Colonic mucosa (tissue), 4 donors: Measurements from ENCODE around the gene ATP6V0C. TPM values are rescaled to one million over a fixed set of nuclear protein-coding genes. Genes with fewer than 3 reads are reported as not detected.
A peak's percentile ranks its signal among the peaks of the same experiment; 100 is the strongest.
"Not testable (repeated sequence)": the region's sequence is repeated elsewhere in the genome, so short reads cannot be mapped to it uniquely, and the experiment has no call there.

Experiments
- DNase-seq: peaks from one replicate; pipeline ENCODE4 v3.0.0-alpha.2; 2020
- H3K27ac ChIP-seq: fragments of 200-600 bp; one replicate; pipeline ENCODE4 v1.8.0; 2021
- H3K27me3 ChIP-seq: fragments of 200-600 bp; one replicate; pipeline ENCODE4 v1.8.0; 2021
- H3K36me3 ChIP-seq: fragments of 200-600 bp; one replicate; pipeline ENCODE4 v1.8.0; 2021
- H3K4me1 ChIP-seq: fragments of 200-600 bp; one replicate; pipeline ENCODE4 v1.8.0; 2021; ENCODE audit warnings: mild to moderate bottlenecking
- H3K4me3 ChIP-seq: fragments of 200-600 bp; one replicate; pipeline ENCODE4 v1.8.0; 2021
- H3K9ac ChIP-seq, 2 donors: one replicate each; pipeline ENCODE4 v1.7.0; 2013; ENCODE audit warnings: control low read depth in 2 of 2, low read depth in 2 of 2, low read length in 2 of 2
- H3K9me3 ChIP-seq: fragments of 200-600 bp; one replicate; pipeline ENCODE4 v1.8.0; 2021
- CTCF ChIP-seq: fragments of 200-600 bp; IDR thresholded peaks from one replicate; pipeline ENCODE4 v1.8.0; 2022; ENCODE audit warnings: antibody characterized with exemption, mild to moderate bottlenecking
- intact Hi-C: fragments of 100-400 bp; cut with DNase I; formaldehyde crosslinking; loops from one replicate; pipeline ENCODE4 v1.14.1; 2022
- total RNA-seq, 2 donors: library from RNA; stranded (reverse); fragmentation: NEBNext Ultra II Directional in 1 of 2; extraction: Animal tissue kit (Norgen Biotek cat#: 25700) in 1 of 2; gene quantifications; one replicate each; pipeline ENCODE4 v1.2.1, GENCODE V29; 2021
- donor health status: healthy.
- donor health status: DM: no; HTN: no; CAD: no.
- donor health status: DM: no; HTN: no; CAD: no.

The ATP6V0C gene
- total RNA-seq, 2 donors from 2014 or later = 240 to 336 TPM

DNA sequence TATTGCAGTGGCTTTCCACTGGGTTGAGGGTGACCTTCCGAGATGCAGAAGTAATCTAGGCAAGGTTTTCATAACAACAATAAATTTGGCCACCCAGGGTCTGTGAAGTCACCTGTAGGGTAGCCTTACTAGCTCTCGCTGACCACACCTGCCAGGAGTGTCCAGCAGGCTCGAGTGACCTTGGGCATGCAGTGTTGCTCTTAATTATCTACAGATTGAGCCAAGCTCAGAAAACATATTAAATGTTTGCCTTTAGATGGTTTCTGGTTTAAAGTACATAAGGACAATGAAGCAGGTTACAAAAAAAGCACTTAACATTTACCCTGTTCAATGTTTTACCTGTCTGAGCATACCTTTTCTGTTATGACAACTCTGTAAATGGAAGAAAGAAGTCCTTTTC lies 37.0 kb upstream of the ATP6V0C start:
- Histone ChIP-seq H3K9me3 (no peaks in the 10 kb centered on the region), H3K4me1 (peaks cover 13% of the 10 kb centered on the region), H3K4me3 (no peak overlapping the region), H3K27ac (no peak overlapping the region), H3K9ac (no peak overlapping the region), H3K27me3 (peaks cover 19% of the 10 kb centered on the region), H3K36me3 (no peaks in the 10 kb centered on the region)
- no peak for TF ChIP-seq CTCF
- intact Hi-C loops = no loop called here
- DNase-seq = no peak

DNA sequence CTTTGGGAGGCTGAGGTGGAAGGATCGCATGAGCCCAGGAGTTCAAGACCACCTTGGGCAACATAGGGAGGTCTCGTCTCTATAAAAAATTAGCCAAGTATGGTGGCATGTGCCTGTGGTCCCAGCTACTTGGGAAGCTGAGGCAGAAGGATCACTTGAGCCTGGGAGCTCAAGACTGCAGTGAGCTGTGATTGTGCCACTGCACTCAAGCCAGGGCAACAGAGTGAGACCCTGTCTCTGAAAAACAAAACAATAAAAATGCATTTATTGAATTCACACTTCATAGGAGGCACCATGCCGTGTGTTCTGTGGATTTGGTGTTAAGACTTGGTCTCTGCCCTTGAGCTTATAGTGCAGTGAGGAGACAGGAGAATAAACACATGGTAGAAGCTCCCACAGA lies 36.4 kb upstream of the ATP6V0C start:
- intact Hi-C loops = no loop called here
- Histone ChIP-seq H3K27ac (no peak overlapping the region), H3K9me3 (no peaks in the 10 kb centered on the region), H3K27me3 (peaks cover 14% of the 10 kb centered on the region), H3K9ac (no peak overlapping the region), H3K4me3 (no peak overlapping the region), H3K36me3 (no peaks in the 10 kb centered on the region), H3K4me1 (peaks cover 10% of the 10 kb centered on the region)
- DNase-seq = no peak
- no peak for TF ChIP-seq CTCF

GRCh38 chr16:2478279-2478678 lies 35.5 kb upstream of the ATP6V0C start:
- no peaks in the 10 kb centered on the region for H3K9me3 ChIP-seq
- no peak for DNase-seq
- H3K4me3 ChIP-seq = no peak overlapping the region
- TF ChIP-seq CTCF = no peak
- no peak overlapping the region for H3K9ac ChIP-seq
- intact Hi-C loops = no loop called here
- H3K27me3 ChIP-seq = peaks cover 4% of the 10 kb centered on the region
- H3K27ac ChIP-seq = no peak overlapping the region
- no peaks in the 10 kb centered on the region for H3K36me3 ChIP-seq
- peaks cover 13% of the 10 kb centered on the region for H3K4me1 ChIP-seq

DNA sequence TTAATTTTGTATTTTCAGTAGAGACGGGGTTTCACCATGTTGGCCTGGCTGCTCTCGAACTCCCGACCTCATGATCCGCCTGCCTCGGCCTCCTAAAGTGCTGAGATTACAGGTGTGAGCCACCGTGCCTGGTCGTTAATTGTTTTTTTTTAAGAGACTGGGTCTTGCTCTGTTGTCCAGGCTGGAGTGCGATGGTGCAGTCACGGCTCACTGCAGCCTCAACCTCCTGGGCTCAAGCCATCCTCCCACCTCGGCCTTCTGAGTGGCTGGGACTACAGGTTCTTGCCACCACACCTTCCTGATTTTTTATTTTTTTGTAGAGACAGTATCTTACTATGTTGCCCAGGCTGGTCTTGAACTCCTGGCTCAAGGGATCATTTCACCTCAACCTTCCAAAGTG lies 33.8 kb upstream of the ATP6V0C start:
- intact Hi-C loops, H3K27ac ChIP-seq: not testable (repeated sequence)

GRCh38 chr16:2480948-2481347 lies 32.8 kb upstream of the ATP6V0C start:
- Histone ChIP-seq H3K36me3 (no peaks in the 10 kb centered on the region), H3K27me3 (no peaks in the 10 kb centered on the region), H3K27ac (no peak overlapping the region), H3K4me1 (peaks cover 7% of the 10 kb centered on the region), H3K9me3 (no peaks in the 10 kb centered on the region), H3K4me3 (no peak overlapping the region), H3K9ac (peak overlapping the region in 1 of 2 donors; percentile 1)
- peak; percentile 84 for DNase-seq
- intact Hi-C loops = no loop called here
- no peak for TF ChIP-seq CTCF

More for the DNA sequence above, 33.8 kb upstream of the ATP6V0C start:
- not testable (repeated sequence) for H3K9me3 ChIP-seq, H3K9ac ChIP-seq, H3K4me3 ChIP-seq, H3K36me3 ChIP-seq, H3K27me3 ChIP-seq, DNase-seq
- peaks cover 10% of the 10 kb centered on the region for H3K4me1 ChIP-seq

- Histone ChIP-seq H3K4me3 (no peak overlapping the region), H3K27me3 (no peaks in the 10 kb centered on the region), H3K9me3 (no peaks in the 10 kb centered on the region), H3K4me1 (peaks cover 4% of the 10 kb centered on the region), H3K27ac (no peak overlapping the region), H3K36me3 (no peaks in the 10 kb centered on the region), H3K9ac (peak overlapping the region in 1 of 2 donors; percentile 15)
- intact Hi-C loops = no loop called here
- no peak for TF ChIP-seq CTCF
- DNase-seq = no peak
Measured at GRCh38 chr16:2481676-2482075, 32.1 kb upstream of the ATP6V0C start.
